ENCODE measurements around the gene IRS2.

- no peak for TF ChIP-seq EZH2phosphoT487 (IDR thresholded peaks at IDR 0.05; ENCODE audit: insufficient read depth, low read depth)
- no peak for TF ChIP-seq EZH2 (IDR thresholded peaks at IDR 0.05; ENCODE audit: insufficient read depth, poor library complexity, severe bottlenecking)
Observed at GRCh38 chr13:109776575-109776974, 9.8 kb downstream of the IRS2 start.
